PFSK-1 (cell line): ENCODE data around the gene MACROH2A1.

Experiments used
- FOXP2 ChIP-seq: optimal IDR thresholded peaks from 2 replicates; pipeline ENCODE3; 2011; ENCODE audit warnings: borderline replicate concordance, control low read depth, inconsistent platforms; ENCODE audit not compliant: insufficient read depth; ENCODE audit errors: extremely low read length, extremely low read depth
- POLR2AphosphoS5 ChIP-seq: IDR thresholded peaks from 2 replicates; pipeline ENCODE4 v1.6.1; 2012; ENCODE audit warnings: low read depth, mild to moderate bottlenecking, control low read depth, low read length, moderate library complexity
- SIN3A ChIP-seq: IDR thresholded peaks from 2 replicates; pipeline ENCODE4 v1.6.1; 2012; ENCODE audit warnings: mild to moderate bottlenecking, low read length, moderate library complexity, borderline replicate concordance; ENCODE audit not compliant: insufficient read depth
- TAF1 ChIP-seq: IDR thresholded peaks from 2 replicates; pipeline ENCODE4 v1.6.1; 2012; ENCODE audit warnings: low read length, control low read depth, borderline replicate concordance; ENCODE audit not compliant: insufficient read depth
- TF ChIP-seq, protein P1 (sequence below), 2 experiments: IDR thresholded peaks; 2 replicates each; pipeline versions ENCODE4 v1.6.1 to v1.8.0; 2011 to 2012; ENCODE audit warnings: low read depth in 2 of 2, low read length in 2 of 2, control low read depth in 1 of 2, inconsistent platforms in 1 of 2, mild to moderate bottlenecking in 1 of 2, moderate library complexity in 1 of 2; ENCODE audit not compliant: insufficient read depth in 1 of 2

MACROH2A1 gene

GRCh38 chr5:135333732-135334515 is 65.1 kb downstream of the MACROH2A1 start:
- TF ChIP-seq, protein P1, sequence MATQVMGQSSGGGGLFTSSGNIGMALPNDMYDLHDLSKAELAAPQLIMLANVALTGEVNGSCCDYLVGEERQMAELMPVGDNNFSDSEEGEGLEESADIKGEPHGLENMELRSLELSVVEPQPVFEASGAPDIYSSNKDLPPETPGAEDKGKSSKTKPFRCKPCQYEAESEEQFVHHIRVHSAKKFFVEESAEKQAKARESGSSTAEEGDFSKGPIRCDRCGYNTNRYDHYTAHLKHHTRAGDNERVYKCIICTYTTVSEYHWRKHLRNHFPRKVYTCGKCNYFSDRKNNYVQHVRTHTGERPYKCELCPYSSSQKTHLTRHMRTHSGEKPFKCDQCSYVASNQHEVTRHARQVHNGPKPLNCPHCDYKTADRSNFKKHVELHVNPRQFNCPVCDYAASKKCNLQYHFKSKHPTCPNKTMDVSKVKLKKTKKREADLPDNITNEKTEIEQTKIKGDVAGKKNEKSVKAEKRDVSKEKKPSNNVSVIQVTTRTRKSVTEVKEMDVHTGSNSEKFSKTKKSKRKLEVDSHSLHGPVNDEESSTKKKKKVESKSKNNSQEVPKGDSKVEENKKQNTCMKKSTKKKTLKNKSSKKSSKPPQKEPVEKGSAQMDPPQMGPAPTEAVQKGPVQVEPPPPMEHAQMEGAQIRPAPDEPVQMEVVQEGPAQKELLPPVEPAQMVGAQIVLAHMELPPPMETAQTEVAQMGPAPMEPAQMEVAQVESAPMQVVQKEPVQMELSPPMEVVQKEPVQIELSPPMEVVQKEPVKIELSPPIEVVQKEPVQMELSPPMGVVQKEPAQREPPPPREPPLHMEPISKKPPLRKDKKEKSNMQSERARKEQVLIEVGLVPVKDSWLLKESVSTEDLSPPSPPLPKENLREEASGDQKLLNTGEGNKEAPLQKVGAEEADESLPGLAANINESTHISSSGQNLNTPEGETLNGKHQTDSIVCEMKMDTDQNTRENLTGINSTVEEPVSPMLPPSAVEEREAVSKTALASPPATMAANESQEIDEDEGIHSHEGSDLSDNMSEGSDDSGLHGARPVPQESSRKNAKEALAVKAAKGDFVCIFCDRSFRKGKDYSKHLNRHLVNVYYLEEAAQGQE (IDR thresholded peaks at IDR 0.05; ENCODE audit: insufficient read depth in 1 of 2, low read depth in 2 of 2, low read length in 2 of 2): no peak
- no peak for TF ChIP-seq TAF1
- TF ChIP-seq SIN3A: no peak
- no peak for TF ChIP-seq POLR2AphosphoS5
- TF ChIP-seq FOXP2: no peak

DNA sequence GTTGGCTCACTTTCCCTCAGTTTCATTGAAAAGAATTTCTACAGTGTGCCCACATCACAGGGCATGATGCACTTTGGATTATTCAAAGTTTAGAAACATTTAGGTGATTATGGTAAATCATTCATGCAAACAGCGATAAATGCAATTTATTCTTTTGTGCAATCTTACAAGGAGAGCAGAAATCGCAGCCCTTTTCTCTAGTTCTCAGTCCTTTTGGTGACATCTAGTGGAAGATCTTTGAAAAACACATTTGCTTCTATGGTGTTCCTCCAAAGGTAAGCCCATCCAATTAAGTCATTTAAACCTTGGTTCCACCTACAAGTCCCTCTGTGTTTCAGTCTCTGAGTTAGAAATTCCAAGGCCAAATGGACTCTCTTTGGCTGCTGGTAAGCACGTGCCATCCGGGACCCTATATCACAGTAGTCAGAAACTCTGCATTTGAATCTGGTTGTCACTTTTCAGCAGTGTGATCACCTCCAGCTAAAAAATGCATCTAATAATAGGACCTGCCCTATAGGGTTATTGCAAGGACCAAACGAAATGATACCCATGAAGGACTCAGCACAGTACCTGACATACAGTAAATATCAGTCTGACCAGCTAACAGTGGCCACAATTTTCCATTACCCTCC is 66.4 kb downstream of the MACROH2A1 start:
- TF ChIP-seq, protein P1 (IDR thresholded peaks at IDR 0.05; ENCODE audit: insufficient read depth in 1 of 2, low read depth in 2 of 2, low read length in 2 of 2): no peak
- TF ChIP-seq POLR2AphosphoS5 (no peak), TAF1 (no peak), FOXP2 (no peak), SIN3A (no peak)

DNA sequence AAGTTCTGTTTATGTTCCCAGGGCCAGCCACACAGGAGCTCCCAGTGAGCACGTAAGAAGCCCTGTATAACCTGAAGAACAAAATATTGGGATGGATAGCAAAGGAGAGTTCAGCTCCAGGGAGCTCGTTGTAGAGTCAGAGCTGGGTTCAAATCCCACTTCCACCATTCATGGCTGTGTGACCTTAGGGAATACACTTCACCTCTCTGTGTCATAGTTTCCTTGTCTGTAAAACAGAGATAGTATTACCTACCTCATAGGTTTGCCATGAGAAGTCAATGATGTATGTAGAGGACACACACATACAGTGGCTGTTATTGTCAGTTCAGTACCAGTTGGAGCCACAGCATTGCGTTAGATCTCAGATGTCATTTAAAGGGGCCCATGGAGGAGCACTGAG is 67.4 kb downstream of the MACROH2A1 start:
- TF ChIP-seq SIN3A: no peak
- no peak for TF ChIP-seq FOXP2
- no peak for TF ChIP-seq TAF1
- no peak for TF ChIP-seq POLR2AphosphoS5
- TF ChIP-seq, protein P1 (IDR thresholded peaks at IDR 0.05; ENCODE audit: insufficient read depth in 1 of 2, low read depth in 2 of 2, low read length in 2 of 2): no peak

- TF ChIP-seq SIN3A (no peak), TAF1 (no peak), POLR2AphosphoS5 (no peak)
- TF ChIP-seq, protein P1 (IDR thresholded peaks at IDR 0.05; ENCODE audit: insufficient read depth in 1 of 2, low read depth in 2 of 2, low read length in 2 of 2): no peak
Measured at GRCh38 chr5:135330798-135331096, 68.3 kb downstream of the MACROH2A1 start.
